Smooth muscle cell (in vitro differentiated cells): Measurements from ENCODE around the gene CDC45. TPM values are rescaled to one million over a fixed set of nuclear protein-coding genes. Genes with fewer than 3 reads are reported as not detected.
A peak's percentile ranks its signal among the peaks of the same experiment; 100 is the strongest.

ENCODE experiments used
- DNase-seq: peaks from one replicate; lab custom pipeline; 2025; ENCODE audit not compliant: unreplicated experiment; lab: John Stamatoyannopoulos, UW
- H2AFZ ChIP-seq: fragments of 200-600 bp; sonication (generic); 2 replicates; pipeline ENCODE4 v1.6.0; 2016; ENCODE audit warnings: antibody characterized with exemption, low read depth, mild to moderate bottlenecking
- H3F3A ChIP-seq: fragments of 200-600 bp; sonication (generic); 2 replicates; pipeline ENCODE4 v1.6.0; 2017; ENCODE audit warnings: antibody characterized with exemption, low read depth
- H3K27ac ChIP-seq: fragments of 200-600 bp; sonication (generic); 2 replicates; pipeline ENCODE4 v1.5.1; 2016; ENCODE audit warnings: low read depth, mild to moderate bottlenecking
- H3K27me3 ChIP-seq: fragments of 200-600 bp; sonication (generic); 2 replicates; pipeline ENCODE4 v1.6.1; 2016; ENCODE audit warnings: low read depth, mild to moderate bottlenecking
- H3K36me3 ChIP-seq: fragments of 200-600 bp; sonication (generic); 2 replicates; pipeline ENCODE4 v1.5.1; 2016; ENCODE audit warnings: low read depth
- H3K4me1 ChIP-seq: fragments of 200-600 bp; sonication (generic); 2 replicates; pipeline ENCODE4 v1.5.1; 2016; ENCODE audit warnings: low read depth
- H3K4me2 ChIP-seq: fragments of 200-600 bp; sonication (generic); 2 replicates; pipeline ENCODE4 v1.6.0; 2016; ENCODE audit warnings: mild to moderate bottlenecking
- H3K4me3 ChIP-seq: fragments of 200-600 bp; sonication (generic); 2 replicates; pipeline ENCODE4 v1.5.1; 2016; ENCODE audit warnings: mild to moderate bottlenecking
- H3K79me2 ChIP-seq: fragments of 200-600 bp; sonication (generic); 2 replicates; pipeline ENCODE4 v1.6.0; 2016; ENCODE audit warnings: low read depth, mild to moderate bottlenecking
- H3K9ac ChIP-seq: fragments of 200-600 bp; sonication (generic); 2 replicates; pipeline ENCODE4 v1.6.0; 2016; ENCODE audit warnings: low read depth
- H3K9me3 ChIP-seq: fragments of 200-600 bp; sonication (generic); replicated peaks from 2 replicates; pipeline ENCODE4 v1.5.1; 2016; ENCODE audit warnings: low read depth
- H4K20me1 ChIP-seq: fragments of 200-600 bp; sonication (generic); 2 replicates; pipeline ENCODE4 v1.6.0; 2016; ENCODE audit warnings: low read depth
- whole genome bisulfite sequencing: methylation state at CpG from one replicate; pipeline ENCODE4 v1.1.7; 2016; ENCODE audit warnings: low lambda C conversion rate; 5-methylcytosine and 5-hydroxymethylcytosine counted together
- polyA plus RNA-seq: library from polyadenylated mRNA; unstranded; fragments of >200 nt; fragmentation: Nextera tagmentation; extraction: Ambion mirVana; gene quantifications from 2 replicates; pipeline ENCODE4 v1.2.1, GENCODE V29; 2016
- total RNA-seq: library from RNA; depleted of rRNA; stranded (reverse); fragments of >200 nt; gene quantifications from 2 replicates; pipeline ENCODE4 v1.2.3, GENCODE V29; 2014
- TF ChIP-seq, protein P1 (sequence below): fragments of 200-600 bp; sonication (generic); IDR thresholded peaks from 2 replicates; pipeline ENCODE4 v1.5.1; 2017; ENCODE audit warnings: borderline replicate concordance, mild to moderate bottlenecking, antibody characterized with exemption; ENCODE audit not compliant: insufficient read depth, poor library complexity, severe bottlenecking

The CDC45 gene, protein sequence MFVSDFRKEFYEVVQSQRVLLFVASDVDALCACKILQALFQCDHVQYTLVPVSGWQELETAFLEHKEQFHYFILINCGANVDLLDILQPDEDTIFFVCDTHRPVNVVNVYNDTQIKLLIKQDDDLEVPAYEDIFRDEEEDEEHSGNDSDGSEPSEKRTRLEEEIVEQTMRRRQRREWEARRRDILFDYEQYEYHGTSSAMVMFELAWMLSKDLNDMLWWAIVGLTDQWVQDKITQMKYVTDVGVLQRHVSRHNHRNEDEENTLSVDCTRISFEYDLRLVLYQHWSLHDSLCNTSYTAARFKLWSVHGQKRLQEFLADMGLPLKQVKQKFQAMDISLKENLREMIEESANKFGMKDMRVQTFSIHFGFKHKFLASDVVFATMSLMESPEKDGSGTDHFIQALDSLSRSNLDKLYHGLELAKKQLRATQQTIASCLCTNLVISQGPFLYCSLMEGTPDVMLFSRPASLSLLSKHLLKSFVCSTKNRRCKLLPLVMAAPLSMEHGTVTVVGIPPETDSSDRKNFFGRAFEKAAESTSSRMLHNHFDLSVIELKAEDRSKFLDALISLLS
- total RNA-seq: 9.7 and 13.7 TPM in 2 replicates
- polyA plus RNA-seq: 6.6 and 9.3 TPM in 2 replicates

- H3K9me3 ChIP-seq: no peaks in the 10 kb centered on the region
- H3K4me2 ChIP-seq: peak within 1 kb of the TSS; percentile 87
- peak; percentile 75 for DNase-seq
- no peaks in the 10 kb centered on the region for H3K36me3 ChIP-seq
- peaks cover 47% of the 10 kb centered on the region for H3K79me2 ChIP-seq
- H3K4me3 ChIP-seq: peak within 1 kb of the TSS; percentile 91
- H3K9ac ChIP-seq: peak within 1 kb of the TSS; percentile 100
- H3K4me1 ChIP-seq: peaks cover 18% of the 10 kb centered on the region
- H4K20me1 ChIP-seq: peaks cover 35% of the 10 kb centered on the region
- TF ChIP-seq, protein P1, sequence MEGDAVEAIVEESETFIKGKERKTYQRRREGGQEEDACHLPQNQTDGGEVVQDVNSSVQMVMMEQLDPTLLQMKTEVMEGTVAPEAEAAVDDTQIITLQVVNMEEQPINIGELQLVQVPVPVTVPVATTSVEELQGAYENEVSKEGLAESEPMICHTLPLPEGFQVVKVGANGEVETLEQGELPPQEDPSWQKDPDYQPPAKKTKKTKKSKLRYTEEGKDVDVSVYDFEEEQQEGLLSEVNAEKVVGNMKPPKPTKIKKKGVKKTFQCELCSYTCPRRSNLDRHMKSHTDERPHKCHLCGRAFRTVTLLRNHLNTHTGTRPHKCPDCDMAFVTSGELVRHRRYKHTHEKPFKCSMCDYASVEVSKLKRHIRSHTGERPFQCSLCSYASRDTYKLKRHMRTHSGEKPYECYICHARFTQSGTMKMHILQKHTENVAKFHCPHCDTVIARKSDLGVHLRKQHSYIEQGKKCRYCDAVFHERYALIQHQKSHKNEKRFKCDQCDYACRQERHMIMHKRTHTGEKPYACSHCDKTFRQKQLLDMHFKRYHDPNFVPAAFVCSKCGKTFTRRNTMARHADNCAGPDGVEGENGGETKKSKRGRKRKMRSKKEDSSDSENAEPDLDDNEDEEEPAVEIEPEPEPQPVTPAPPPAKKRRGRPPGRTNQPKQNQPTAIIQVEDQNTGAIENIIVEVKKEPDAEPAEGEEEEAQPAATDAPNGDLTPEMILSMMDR: no peak
- no peaks in the 10 kb centered on the region for H3F3A ChIP-seq
- peak within 1 kb of the TSS; percentile 97 for H2AFZ ChIP-seq
- WGBS: under 1% methylated on average over 41 of the region's 50 CpGs
- H3K27ac ChIP-seq: peak within 1 kb of the TSS; percentile 100
- H3K27me3 ChIP-seq: no peaks in the 10 kb centered on the region
Observed at GRCh38 chr22:19479355-19480172, at the start of gene CDC45. Gene CDC45 (plus strand): TSS chr22:19479920. CDS start chr22:19479969, 49 bp downstream.

- no peak for DNase-seq
- 38% methylated on average over 12 of the region's 12 CpGs for WGBS
- Histone ChIP-seq H3K9ac (peak overlapping the region; percentile 88), H3K9me3 (no peaks in the 10 kb centered on the region), H4K20me1 (peaks cover 39% of the 10 kb centered on the region), H3K27ac (peak overlapping the region; percentile 67), H3K4me1 (peaks cover 11% of the 10 kb centered on the region), H3K4me3 (peak overlapping the region; percentile 84), H3K27me3 (no peaks in the 10 kb centered on the region), H3K36me3 (no peaks in the 10 kb centered on the region), H2AFZ (peak overlapping the region; percentile 46), H3F3A (peaks cover 4% of the 10 kb centered on the region), H3K4me2 (peak overlapping the region; percentile 99), H3K79me2 (peaks cover 73% of the 10 kb centered on the region)
- TF ChIP-seq, protein P1: no peak
Observed at GRCh38 chr22:19429950-19430889, 49.5 kb upstream of the CDC45 start.

- H3K27ac ChIP-seq: peak overlapping the region; percentile 67
- peak overlapping the region; percentile 84 for H3K4me3 ChIP-seq
- no peaks in the 10 kb centered on the region for H3K36me3 ChIP-seq
- H3K79me2 ChIP-seq: peaks cover 65% of the 10 kb centered on the region
- H3K4me1 ChIP-seq: peaks cover 11% of the 10 kb centered on the region
- H4K20me1 ChIP-seq: peaks cover 32% of the 10 kb centered on the region
- peaks cover 4% of the 10 kb centered on the region for H3F3A ChIP-seq
- TF ChIP-seq, protein P1: no peak
- under 1% methylated on average over 49 of the region's 53 CpGs for whole genome bisulfite sequencing
- H3K9ac ChIP-seq: peak overlapping the region; percentile 88
- H3K4me2 ChIP-seq: peak overlapping the region; percentile 99
- no peak for DNase-seq
- peak overlapping the region; percentile 46 for H2AFZ ChIP-seq
- H3K9me3 ChIP-seq: no peaks in the 10 kb centered on the region
- H3K27me3 ChIP-seq: no peaks in the 10 kb centered on the region
Observed at GRCh38 chr22:19430890-19431541, 48.7 kb upstream of the CDC45 start.
